ENCODE data around the gene DAZL.

DNA sequence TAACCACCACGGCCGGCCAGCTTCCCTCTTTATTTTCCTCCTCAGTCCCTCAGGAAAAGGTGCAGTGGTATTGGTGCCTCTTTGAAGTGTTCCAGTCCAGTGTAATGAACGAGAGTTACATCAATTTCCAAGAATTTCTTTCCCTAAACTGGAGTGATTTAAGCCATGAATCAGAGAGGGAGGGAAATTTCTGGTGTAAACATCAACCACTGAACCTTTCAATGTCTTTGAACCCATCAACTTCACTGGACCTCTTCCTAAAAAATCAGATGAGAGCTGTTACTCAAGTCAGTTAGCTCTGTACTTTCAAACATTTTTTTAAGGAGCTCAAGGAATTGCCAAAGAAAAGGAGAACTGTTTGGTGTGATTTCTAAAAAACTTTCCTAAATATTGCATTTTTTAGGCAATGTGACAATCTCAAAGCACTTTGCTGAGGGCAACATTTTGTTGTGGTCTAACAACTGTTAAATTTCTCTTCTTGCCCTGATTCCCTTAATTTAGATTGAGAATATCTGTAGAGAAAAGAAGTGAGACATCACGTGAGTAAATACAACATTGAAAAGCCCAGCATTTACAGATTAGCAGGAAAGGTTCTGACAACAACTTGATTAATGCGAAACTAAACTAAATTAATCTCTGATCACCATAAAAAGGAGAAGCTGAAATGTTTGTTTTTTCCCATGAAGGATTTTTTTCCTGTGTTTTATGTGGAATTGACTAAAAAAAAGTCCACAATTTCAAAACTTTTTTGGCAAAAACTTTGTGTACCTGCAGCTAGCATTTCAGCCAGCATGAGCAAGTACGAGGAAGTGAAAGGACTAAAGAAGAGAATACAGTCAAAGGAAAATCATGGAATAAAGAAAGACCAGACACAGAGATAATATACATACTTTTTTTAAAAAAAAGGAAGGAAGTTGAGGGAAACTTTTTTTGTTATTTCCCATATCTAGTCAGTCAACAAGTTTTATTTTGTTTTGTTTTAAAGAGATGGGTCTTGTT is 9.1 kb upstream of the DAZL start:
- TF ChIP-seq, protein P1, sequence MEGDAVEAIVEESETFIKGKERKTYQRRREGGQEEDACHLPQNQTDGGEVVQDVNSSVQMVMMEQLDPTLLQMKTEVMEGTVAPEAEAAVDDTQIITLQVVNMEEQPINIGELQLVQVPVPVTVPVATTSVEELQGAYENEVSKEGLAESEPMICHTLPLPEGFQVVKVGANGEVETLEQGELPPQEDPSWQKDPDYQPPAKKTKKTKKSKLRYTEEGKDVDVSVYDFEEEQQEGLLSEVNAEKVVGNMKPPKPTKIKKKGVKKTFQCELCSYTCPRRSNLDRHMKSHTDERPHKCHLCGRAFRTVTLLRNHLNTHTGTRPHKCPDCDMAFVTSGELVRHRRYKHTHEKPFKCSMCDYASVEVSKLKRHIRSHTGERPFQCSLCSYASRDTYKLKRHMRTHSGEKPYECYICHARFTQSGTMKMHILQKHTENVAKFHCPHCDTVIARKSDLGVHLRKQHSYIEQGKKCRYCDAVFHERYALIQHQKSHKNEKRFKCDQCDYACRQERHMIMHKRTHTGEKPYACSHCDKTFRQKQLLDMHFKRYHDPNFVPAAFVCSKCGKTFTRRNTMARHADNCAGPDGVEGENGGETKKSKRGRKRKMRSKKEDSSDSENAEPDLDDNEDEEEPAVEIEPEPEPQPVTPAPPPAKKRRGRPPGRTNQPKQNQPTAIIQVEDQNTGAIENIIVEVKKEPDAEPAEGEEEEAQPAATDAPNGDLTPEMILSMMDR (IDR thresholded peaks at IDR 0.05) = no peak
- TF ChIP-seq ZFX (IDR thresholded peaks at IDR 0.05; ENCODE audit: borderline replicate concordance) = no peak

Data from 22Rv1 (cell line).